ENCODE data around the gene FIS1.
"Not testable (repeated sequence)": the region's sequence is repeated elsewhere in the genome, so short reads cannot be mapped to it uniquely, and the experiment has no call there.

The FIS1 gene

GRCh38 chr7:101203740-101204738, 40.8 kb downstream of the FIS1 start:
- DNase-seq (ENCODE audit: low read depth), result not testable (repeated sequence)

DNA sequence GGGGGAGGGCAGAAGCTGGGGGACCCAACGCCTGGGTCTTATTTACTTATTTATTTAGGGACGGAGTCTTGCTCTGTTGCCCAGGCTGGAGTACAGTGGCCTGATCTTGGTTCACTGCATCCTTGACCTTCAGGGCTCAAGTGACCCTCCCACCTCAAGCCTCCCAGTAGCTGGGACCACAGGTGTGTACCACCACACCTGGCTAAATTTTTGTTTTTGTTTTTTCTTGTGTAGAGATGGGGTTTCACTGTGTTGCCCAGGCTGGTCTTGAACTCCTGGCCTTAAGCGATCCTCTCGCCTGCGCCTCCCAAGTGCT, 42.3 kb downstream of the FIS1 start:
- DNase-seq (ENCODE audit: low read depth), result no peak

GRCh38 chr7:101201695-101202602, 42.9 kb downstream of the FIS1 start:
- no peak for DNase-seq (ENCODE audit: low read depth)

DNA sequence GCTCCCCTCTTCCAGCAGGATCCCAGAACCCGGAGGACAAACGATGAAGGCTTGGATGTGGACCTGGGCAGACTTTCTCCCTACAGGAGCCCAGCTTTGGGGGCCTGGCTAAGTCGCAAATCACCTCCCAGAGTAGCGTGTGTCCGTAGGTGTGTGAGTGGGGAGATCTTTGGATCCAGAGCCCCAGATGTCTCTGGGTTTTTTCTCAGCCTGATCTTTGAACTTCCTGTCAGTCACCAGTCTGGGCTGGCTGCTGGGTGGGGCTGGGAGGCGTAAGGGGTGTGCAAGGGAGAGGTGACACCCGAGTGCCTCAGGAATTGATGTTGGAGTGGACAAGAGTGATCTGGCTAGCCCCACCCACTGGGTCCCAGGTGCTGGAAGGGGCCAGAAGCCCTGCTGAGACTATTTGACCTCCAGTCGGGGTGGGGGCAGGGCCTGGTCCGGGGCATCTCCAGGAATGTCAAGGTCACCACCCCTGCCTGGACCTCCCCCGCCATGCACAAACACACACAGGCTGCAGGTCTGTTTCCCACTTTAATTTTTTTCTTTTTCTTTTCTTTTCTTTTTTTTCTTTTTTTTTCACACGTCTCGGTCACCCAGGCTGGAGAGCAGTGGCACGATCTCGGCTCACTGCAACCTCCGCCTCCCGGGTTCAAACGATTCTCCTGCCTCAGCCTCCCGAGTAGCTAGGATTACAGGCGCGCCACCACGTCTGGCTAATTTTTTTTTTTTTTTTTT, 43.9 kb downstream of the FIS1 start, which contains the start of gene MOGAT3:
MOGAT3 (minus strand) TSS at position 175 of the 738 bp plus-strand sequence. CDS start 182 bp downstream, outside the sequence.
- no peak for DNase-seq (ENCODE audit: low read depth)

DNA sequence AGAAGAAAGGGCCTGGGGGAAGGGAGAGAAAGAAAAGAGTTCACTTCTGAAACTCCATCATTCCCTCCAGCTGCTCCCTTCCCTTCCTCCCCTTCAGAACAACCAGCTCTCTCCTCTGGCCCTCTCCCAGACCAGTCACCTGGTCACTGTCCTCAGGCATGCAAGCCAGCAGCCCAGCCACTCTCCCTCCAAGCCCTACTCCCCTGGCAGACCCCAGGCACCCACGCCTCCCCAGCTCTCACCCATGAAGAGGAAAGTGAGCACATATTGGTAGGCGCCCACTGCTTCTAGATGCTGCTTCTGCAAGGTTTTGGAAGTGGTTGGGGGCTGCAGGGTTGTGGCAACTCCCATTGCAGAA, 44.4 kb downstream of the FIS1 start:
- no peak for DNase-seq (ENCODE audit: low read depth)

DNA sequence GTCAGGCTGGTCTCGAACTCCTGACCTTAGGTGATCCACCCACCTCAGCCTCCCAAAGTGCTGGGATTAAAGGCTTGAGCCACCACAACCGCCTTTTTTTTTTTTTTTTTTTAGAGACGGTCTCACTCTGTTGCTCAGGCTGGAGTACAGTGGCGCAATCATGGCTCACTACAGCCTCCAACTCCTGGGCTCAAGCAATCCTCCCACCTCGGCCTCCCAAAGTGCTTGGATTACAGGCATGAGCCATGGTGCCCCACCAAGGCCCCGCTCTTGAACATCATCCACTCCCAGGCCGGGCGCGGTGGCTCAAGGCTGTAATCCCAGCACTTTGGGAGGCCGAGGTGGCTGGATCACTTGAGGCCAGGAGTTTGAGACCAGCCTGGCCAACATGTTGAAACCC, 45.4 kb downstream of the FIS1 start:
- DNase-seq (ENCODE audit: low read depth), result not testable (repeated sequence)

- DNase-seq (ENCODE audit: low read depth), result no peak
Measured at GRCh38 chr7:101198476-101198875, 46.4 kb downstream of the FIS1 start.

DNA sequence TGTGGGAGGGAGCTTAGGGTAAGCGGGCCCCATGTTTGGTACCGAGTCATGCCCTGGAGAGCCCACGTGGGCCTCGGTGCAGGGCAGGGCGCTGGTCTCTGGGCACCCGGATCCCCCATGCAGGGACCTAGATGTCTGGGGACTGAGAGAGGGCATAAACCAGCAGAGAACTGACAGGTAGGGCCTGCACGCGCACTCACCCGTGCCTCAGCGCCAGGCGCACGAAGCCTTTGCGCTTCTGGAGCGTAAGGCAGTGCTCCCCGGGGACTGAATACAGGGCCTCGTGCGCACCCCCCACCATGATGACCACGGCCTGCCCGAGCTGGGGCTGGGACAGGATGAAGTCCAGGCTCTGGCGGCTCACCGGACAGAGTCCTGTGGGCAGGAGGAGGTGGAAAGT, 46.9 kb downstream of the FIS1 start:
- no peak for DNase-seq (ENCODE audit: low read depth)

GRCh38 chr7:101195884-101196283, 49.0 kb downstream of the FIS1 start:
- DNase-seq (ENCODE audit: low read depth), result no peak
